Measurements from ENCODE around the gene TDRKH. TPM values are rescaled to one million over a fixed set of nuclear protein-coding genes. Genes with fewer than 3 reads are reported as not detected.
"Not testable (repeated sequence)": the region's sequence is repeated elsewhere in the genome, so short reads cannot be mapped to it uniquely, and the experiment has no call there.

The TDRKH gene
- total RNA-seq, 1 experiment from 2014 or later = 24.2 TPM

DNA sequence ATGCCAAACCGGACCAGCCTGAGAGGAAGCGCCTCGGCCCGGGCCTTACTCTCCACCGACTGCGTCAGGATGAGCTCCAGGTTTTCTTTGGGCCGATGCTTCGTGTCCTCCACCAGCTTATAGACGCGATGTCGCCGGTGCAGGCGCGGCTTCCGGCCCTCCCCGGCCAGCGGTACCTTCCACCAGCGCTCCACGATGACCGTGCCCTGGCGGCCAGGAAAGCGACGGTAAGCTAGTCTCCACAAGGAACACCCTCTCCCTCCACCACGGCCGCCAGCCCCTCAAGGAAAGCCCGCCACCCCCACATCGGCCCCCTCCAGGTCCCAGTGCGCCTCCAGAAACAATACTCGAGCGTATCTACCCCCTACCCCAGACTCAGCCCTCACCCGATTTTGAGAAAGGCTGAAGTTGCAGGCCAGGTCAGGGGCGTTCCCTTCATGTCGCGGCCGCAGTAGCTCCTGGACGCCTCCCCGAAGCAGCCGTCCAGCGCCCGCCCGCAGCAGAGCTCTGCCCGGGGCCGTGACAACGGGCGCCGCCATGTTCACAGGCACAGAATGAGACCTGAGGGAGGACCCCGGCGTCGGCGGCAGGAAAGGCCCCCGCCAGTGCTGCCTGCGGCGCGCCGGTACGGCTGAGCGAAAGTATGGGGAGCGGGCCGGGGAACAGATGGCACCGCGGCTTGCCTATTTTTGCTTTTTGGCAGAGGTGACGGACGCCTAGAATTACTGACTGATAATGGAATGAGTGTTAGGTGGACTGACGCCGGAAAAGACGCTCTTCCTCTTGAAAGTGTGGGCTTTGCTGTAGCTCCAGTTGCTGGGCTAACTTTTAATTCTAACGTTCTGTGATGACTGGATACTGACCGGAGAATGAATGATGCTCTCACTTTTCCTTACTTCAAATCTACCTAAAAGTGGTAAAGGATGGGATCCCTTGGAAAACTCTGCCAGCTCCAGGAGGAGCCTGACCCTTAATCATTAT lies 27.1 kb downstream of the TDRKH start, which contains the start of gene MRPL9:
Gene MRPL9 (minus strand): TSS at position 556 of the 981 bp plus-strand sequence. CDS start 17 bp downstream, at position 539.
- peak; percentile 75 for DNase-seq (ENCODE audit: low spot score)

DNA sequence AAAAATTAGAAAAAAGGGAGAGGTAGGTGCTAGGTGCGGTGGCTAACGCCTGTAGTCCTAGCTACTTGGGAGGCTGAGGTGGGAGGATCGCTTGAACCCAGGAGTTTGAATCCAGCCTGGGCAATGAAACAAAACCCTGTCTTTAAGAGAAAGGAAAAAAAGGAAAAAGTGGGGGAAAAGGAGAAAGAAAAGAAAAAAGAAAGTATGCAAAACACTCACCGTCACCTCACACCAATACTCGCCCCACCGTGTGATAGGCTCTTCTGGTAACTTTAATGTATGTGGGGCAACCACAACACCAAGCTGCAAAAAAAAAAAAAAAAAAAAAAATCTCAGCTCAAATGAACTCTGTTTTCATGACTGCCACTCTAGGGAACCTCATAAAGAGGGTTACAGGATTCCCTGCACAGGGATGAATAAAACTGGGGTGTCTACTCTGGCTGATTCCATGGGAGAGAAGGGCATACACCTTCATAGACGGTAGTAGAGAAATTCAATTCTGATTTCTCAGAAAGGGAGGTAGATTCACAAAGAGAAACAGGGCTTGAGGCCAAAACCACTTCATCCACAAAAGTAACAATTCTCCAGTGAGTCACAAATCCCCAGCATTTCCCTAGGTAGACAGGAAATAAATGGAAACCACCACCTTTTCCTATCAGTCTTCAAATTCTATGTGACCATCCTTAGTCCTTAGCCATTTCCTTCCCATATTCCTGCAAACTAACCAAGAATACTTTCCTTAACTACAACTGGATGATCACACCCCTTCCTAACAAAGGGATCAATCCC lies 29.5 kb downstream of the TDRKH start:
- DNase-seq (ENCODE audit: low spot score) = peak; percentile 40

DNA sequence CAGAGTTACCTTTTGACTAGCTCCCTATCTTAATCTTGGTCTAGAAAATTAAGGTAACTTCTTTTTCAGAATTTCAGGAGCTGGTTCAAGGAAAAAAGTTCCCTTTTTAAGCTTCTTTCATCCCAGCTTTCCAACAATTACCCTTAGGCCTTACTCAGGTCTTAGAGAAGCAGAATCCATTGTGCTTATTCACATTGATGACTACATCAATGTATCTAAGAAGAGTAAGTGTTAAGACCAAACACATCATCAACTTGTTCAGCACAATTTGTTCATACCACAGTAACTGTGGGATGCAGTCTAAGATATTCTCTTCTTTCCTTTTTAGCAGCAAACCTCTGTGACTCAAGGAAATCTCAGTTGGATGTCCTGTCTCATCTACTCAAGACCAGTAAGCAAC lies 31.1 kb downstream of the TDRKH start:
- no peak for DNase-seq (ENCODE audit: low spot score)

DNA sequence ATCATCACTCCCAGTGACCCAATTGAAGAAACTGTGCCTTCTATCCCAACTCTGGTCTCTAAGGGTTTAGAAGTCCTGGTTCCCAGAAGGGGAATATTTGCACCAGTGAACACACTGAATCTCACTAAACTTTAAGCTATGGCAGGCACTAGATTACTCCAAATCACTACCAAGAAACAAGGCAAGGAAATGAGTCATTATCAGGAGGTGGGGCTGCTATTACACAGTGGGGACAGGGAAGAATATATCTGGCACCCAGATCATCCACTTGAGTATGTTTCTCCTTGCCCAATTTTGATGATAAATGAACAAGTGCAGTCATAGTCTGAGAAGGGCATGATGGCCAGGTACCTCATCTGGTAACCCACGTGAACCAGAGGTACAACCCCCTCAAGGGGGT lies 34.0 kb downstream of the TDRKH start:
- peak; percentile 80 for DNase-seq (ENCODE audit: low spot score)

DNA sequence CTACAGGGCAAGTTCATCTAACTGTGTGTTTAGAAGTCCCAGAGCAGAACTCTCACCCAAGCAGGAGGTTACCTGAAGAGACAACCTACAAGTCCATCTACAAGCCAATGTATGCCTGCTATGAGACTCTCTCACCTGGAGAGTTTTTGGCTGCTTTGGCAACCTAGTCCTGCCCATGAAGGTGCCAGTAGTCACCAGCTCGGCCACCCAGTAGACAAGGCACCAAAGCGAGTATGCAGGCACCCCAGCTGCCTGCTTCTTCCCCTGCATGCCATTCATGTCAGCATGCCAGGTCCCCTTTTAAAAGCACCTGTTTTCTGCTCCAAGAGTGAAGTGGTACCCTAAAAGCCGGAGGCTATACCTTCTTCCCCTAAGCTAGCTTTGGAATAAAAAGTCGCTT lies 48.8 kb downstream of the TDRKH start:
- DNase-seq (ENCODE audit: low spot score) = no peak

DNA sequence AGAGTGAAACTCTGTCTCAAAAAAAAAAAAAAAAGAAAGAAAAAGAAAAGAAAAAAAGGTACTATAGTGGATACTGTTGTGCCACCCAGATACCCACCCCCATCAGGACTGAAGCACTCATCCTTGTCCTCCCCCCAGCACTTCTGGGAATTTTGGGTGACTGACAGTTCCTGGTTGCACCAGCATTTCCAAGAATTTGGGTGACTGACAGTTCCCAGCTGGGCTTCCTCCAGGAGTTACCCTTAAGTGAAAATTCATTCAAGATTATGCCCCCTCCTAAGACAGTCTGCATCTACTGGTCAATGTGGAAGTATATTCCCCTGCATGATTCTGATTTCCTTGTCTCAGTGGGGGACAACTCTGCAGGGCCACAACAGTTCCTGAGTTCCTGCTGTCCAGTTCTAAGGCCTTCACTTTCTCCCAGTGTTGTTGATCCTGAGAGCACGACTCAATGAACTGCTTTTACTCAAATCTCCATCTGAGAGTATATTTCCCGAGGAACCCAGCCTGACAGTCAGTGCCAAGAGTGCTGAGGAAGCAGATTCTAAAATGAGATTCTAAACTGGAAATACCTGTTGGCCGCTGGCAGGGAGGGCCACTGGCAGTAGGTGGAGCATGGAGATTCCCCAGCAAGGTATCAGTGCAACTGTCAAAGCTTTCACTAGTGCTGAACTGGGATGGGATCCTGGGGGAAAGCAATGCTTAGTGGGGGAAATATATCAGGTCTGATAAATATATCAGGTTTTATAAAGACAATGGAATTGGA lies 50.5 kb downstream of the TDRKH start:
- DNase-seq (ENCODE audit: low spot score) = no peak

DNA sequence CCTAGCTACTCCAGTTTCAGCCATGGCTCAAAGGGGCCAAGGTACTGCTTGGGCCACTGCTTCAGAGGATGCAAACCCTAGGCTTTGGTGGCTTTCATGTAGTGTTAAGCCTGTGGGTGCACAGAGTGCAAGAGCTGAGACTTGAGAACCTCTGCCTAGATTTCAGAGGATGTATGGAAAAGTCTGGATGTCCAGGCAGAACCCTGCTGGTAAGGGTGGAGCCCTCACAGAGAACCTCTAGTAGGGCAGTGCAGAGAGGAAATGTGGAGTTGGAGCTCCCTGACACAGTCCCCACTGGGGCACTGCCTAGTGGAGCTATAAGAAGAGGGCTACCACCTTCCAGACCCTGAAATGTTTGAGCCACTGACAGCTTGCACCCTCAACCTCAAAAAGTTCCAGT lies 52.8 kb downstream of the TDRKH start:
- no peak for DNase-seq (ENCODE audit: low spot score)

DNA sequence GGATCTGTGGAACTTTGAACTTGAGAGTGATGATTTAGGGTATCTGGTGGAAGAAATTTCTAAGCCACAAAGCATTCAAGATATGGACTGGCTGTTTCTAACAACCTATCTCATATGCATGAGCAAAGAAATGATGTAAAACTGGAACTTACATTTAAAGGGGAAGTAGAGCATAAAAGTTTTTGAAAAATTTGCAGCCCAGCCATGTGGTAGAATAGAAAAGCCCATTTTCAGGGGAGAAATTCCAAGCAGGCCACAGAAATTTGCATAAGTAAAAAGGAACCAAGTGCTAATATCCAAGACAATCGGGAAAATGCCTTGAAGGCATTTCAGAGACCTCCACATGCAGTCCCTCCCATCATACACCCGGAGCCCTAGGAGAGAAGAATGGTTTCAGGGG lies 53.3 kb downstream of the TDRKH start:
- DNase-seq (ENCODE audit: low spot score) = no peak

DNA sequence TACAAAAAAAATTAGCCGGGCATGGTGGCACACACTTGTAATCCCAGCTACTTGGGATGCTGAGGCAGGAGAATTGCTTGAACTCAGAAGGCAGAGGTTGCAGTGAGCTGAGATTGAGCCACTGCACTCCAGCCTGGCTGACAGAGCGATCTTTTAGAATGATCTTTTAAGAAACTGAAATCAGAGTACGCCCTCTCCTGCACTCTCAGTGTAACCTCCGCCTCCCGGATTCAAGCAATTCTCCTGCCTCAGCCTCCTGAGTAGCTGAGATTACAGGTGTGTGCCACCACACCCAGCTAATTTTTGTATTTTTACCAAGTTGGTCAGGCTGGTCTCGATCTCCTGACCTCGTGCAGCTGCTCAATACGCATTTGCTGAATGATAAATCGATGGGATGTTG lies 56.3 kb downstream of the TDRKH start:
- not testable (repeated sequence) for DNase-seq (ENCODE audit: low spot score)

DNA sequence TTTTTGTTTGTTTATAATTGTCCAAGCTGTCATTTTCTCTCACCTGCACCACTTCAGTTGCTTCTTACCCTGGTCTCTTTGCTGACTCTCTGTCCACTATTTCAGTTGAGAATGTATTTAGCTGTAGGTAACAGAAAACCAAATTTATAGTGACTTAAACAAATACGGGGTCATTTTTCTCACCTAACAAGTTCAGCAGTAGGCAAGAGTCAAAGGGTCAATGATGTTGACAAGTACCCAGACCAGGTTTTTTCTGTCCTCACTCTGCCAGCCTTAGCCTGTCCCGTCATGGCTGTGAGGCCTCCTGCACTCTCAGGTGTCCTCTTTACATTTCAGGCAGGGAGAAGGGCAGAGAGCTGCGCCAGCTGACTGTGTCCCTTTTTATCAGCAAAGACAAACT lies 57.2 kb downstream of the TDRKH start:
- no peak for DNase-seq (ENCODE audit: low spot score)

DNA sequence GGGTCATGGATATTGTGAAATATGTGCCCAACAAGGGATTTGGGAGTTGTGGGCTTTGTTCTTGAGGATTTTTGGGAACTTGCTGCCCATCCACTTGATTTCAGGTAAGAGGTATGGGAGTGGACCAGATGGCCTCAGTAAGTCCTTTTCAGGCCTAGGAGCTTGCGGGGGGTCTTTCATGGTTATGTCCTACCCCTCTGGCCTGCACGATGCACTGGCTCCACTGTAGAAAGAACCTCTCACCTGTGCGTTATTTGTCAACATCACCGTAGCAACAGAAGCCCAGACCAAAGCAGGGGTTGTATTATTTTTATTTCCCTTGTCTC lies 60.4 kb downstream of the TDRKH start:
- DNase-seq (ENCODE audit: low spot score) = no peak

DNA sequence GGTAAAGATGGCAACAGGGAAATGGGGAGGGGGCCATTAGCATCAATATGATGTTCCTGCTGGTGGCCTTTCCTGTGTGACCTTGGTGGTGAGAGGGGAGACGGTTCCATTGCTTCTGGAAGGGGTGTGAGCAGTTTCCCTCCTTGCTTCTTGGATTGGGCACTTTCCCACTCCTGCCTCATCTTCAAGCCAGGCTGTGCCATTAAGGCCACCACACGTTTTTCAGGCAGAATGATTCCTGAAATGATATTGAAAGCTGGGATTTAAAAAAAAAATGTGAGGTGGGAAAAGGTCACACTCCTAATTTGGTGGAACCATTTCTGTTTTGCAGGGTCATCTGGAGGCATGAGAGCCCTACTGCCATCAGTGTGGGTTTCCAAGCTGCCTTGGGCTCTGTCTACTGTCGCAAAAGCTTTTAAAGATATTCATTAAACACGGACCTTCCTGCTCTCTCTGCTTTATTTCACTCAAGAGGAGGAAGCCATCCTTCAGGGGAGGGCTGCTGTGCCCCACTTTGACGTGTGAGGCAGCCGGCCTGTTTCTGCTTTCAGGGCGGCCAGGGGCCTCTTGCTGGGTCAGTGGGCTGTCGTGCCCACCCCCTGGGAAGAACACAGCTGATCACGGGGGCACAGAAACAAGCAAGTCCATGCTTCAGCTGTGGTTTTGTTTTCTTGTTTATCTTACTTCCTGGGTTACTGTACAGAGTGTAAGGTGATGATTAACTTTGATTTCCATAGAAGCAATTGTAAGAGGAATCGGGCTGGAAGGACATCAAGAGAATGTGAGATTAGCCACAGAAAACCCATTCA lies 60.9 kb downstream of the TDRKH start:
- DNase-seq (ENCODE audit: low spot score) = no peak

DNA sequence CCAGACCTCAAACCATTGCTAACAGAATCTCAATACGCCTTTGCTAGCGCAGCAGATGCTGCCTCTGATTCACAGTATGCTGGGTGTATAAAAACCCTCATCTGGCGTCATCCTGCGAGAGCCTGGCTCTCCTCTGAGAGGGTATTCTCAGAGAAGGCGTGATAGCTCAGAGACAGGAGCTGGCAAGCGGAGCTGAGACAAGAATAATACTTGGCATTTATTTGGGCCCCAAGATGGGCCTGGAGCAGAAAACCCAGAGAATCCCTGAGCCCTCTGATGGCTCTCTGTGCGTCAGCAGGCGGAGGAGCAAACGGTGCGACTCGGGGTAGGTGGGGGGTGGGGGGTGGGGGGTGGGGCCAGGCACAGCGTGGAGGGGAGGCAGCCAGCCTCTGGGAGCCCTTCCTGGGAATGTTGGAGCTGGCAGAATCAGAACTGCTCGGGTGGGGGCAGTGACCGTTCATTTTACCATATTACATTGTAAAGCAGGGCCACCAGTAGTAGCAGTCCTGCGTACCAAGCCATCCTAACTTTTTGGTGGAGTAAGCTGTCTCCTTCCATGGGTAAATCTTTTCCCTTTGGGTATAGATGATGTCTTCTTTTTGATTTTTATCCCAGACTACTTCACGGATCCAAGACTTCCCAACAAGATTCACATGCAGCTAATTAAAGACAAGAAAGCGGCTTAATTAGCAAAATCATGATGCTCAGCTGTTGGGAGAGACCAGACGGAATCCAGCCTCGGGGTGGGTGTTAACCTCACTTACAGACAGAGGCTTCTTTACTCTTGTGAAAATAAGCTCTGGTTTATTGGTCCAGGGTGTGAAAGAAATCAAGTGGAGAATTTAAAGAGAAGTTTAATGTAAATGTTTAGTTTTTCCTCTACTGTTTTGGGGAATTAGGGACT lies 61.9 kb downstream of the TDRKH start:
- DNase-seq (ENCODE audit: low spot score) = no peak

DNA sequence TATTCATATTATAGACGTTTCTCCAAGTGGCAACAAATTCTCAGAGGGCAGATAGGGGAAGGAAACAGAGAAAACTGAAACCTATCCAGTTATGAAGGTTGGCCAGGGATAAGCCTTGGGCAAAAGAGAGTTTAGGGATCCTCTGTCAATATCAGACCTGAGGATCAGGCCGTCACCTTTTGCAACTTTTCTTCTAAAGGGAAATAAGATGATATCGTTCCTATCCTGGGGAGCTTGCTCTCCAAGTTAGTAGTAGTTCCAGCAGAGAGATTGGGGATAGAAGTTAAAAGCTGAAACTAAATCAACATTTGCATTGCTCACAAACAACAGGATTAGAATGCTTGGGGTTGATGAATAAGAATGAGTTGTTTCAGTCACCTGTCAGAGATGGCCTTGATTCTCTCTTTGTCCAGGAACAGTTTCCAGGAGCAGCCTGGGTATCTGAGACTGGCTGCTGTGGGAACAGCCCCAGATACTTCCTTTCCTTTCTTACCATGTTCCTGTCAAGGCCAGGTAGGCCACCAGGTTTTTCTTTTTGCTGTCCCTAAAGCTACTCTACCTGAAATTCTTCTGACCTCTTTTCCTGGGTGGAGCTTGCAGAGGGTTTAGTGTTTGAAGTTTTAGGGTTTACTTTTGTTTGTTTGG lies 66.5 kb downstream of the TDRKH start:
- DNase-seq (ENCODE audit: low spot score) = no peak

Other genes with a start within 250 kb of the TDRKH start
- 23.7 and 28.7 TPM in 2 replicates for gene SNX27, start 178.4 kb downstream of the TDRKH start, total RNA-seq (2014; rRNA removed; shearing (Covaris generic))
- gene CELF3, start 73.7 kb downstream of the TDRKH start, total RNA-seq (2014; rRNA removed; shearing (Covaris generic)) = not detected in 2 replicates
- gene RIIAD1, start 69.0 kb downstream of the TDRKH start, total RNA-seq (2014; rRNA removed; shearing (Covaris generic)) = not detected in 2 replicates
- gene MRPL9, start 27.0 kb downstream of the TDRKH start, total RNA-seq (2014; rRNA removed; shearing (Covaris generic)) = 275 and 300 TPM in 2 replicates
- not detected in 2 replicates for gene LINGO4, start 14.9 kb upstream of the TDRKH start, total RNA-seq (2014; rRNA removed; shearing (Covaris generic))
- gene RORC, start 41.3 kb upstream of the TDRKH start, total RNA-seq (2014; rRNA removed; shearing (Covaris generic)) = 0.12 and 0.14 TPM in 2 replicates
- not detected in 2 replicates for gene C2CD4D, start 49.3 kb upstream of the TDRKH start, total RNA-seq (2014; rRNA removed; shearing (Covaris generic))
- not detected in 2 replicates for gene THEM5, start 63.2 kb upstream of the TDRKH start, total RNA-seq (2014; rRNA removed; shearing (Covaris generic))
- gene THEM4, start 119.0 kb upstream of the TDRKH start, total RNA-seq (2014; rRNA removed; shearing (Covaris generic)) = 9.5 and 11.2 TPM in 2 replicates
- gene S100A10, start 203.4 kb upstream of the TDRKH start, total RNA-seq (2014; rRNA removed; shearing (Covaris generic)) = 760 and 801 TPM in 2 replicates
- gene S100A11, start 246.5 kb upstream of the TDRKH start, total RNA-seq (2014; rRNA removed; shearing (Covaris generic)) = 517 and 658 TPM in 2 replicates